ENCODE measurements around the gene NRG3.

DNA sequence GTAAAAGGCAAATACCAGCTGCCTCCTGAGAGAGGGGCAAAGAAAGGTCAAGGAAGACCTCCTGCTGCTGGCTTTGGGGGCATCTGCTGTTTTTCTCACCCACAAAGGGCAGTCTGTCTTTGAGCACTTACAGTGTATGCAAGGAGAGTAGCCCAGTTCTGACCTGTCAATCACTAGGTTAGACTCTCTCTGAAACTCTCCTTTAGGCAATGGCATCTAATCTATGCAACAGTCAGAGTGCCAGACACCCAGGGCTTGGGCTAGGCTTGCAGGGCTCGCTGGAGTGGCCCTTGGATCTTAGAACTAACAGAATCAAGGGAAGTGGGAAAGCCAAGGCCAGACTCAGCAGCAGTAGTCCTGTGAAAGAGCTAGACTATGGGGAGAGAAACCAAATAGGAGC is 522.9 kb downstream of the NRG3 start:
- TF ChIP-seq, protein P1, sequence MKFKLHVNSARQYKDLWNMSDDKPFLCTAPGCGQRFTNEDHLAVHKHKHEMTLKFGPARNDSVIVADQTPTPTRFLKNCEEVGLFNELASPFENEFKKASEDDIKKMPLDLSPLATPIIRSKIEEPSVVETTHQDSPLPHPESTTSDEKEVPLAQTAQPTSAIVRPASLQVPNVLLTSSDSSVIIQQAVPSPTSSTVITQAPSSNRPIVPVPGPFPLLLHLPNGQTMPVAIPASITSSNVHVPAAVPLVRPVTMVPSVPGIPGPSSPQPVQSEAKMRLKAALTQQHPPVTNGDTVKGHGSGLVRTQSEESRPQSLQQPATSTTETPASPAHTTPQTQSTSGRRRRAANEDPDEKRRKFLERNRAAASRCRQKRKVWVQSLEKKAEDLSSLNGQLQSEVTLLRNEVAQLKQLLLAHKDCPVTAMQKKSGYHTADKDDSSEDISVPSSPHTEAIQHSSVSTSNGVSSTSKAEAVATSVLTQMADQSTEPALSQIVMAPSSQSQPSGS (IDR thresholded peaks at IDR 0.05; ENCODE audit: low read length) = no peak
- TF ChIP-seq YY1 (IDR thresholded peaks at IDR 0.05; ENCODE audit: low read depth, low read length) (no peak), CEBPB (IDR thresholded peaks at IDR 0.05; ENCODE audit: low read depth, low read length) (no peak)
- TF ChIP-seq, protein P2, sequence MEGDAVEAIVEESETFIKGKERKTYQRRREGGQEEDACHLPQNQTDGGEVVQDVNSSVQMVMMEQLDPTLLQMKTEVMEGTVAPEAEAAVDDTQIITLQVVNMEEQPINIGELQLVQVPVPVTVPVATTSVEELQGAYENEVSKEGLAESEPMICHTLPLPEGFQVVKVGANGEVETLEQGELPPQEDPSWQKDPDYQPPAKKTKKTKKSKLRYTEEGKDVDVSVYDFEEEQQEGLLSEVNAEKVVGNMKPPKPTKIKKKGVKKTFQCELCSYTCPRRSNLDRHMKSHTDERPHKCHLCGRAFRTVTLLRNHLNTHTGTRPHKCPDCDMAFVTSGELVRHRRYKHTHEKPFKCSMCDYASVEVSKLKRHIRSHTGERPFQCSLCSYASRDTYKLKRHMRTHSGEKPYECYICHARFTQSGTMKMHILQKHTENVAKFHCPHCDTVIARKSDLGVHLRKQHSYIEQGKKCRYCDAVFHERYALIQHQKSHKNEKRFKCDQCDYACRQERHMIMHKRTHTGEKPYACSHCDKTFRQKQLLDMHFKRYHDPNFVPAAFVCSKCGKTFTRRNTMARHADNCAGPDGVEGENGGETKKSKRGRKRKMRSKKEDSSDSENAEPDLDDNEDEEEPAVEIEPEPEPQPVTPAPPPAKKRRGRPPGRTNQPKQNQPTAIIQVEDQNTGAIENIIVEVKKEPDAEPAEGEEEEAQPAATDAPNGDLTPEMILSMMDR (IDR thresholded peaks at IDR 0.05; ENCODE audit: control extremely low read depth in 1 of 3, insufficient read depth in 1 of 3, low read depth in 1 of 3, low read length in 3 of 3) = no peak
